Measurements from ENCODE around the gene WWOX. TPM values are rescaled to one million over a fixed set of nuclear protein-coding genes. Genes with fewer than 3 reads are reported as not detected.
"Not testable (repeated sequence)": the region's sequence is repeated elsewhere in the genome, so short reads cannot be mapped to it uniquely, and the experiment has no call there.

WWOX gene
- total RNA-seq, 1 donor from 2014 or later, result 7.3 TPM

DNA sequence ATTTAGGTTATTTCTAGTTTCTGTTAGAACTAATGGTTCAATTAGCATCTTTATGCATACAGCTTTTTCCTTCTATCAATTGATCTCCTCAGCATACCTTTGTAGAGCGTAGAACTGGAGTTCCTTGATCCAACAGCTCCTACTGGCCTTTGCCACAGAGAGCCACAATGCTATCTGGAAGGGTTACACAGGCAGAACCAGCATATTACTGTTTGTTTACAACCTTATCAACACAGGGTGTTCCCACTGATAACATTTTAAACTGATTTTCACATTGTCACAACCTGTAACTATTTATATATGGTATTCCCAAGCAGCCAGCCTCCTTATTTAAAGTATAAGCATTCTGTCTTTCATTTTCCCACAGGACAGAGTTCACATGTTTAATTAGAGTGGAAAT lies 1118.9 kb downstream of the WWOX start:
- no peak overlapping the region for H3K27ac ChIP-seq (ENCODE audit: low read depth, low read length)
- Mint-ChIP-seq H3K27me3 (ENCODE audit: low read depth, unreplicated experiment) (peaks cover 10% of the 10 kb centered on the region), H3K4me1 (ENCODE audit: low read depth, unreplicated experiment) (peaks cover 20% of the 10 kb centered on the region), H3K36me3 (ENCODE audit: low read depth, unreplicated experiment) (no peaks in the 10 kb centered on the region), H3K27ac (ENCODE audit: unreplicated experiment) (no peak overlapping the region), H3K9me3 (ENCODE audit: unreplicated experiment) (peaks cover 16% of the 10 kb centered on the region), H3K4me3 (ENCODE audit: unreplicated experiment) (no peak overlapping the region)
- H4K20me1 ChIP-seq (ENCODE audit: insufficient read depth, low read length), result no peaks in the 10 kb centered on the region
- H3K36me3 ChIP-seq (ENCODE audit: insufficient read depth, low read length), result no peaks in the 10 kb centered on the region
- H3K79me2 ChIP-seq (ENCODE audit: insufficient read depth, low read length), result no peaks in the 10 kb centered on the region
- H3K9me3 ChIP-seq (ENCODE audit: insufficient read depth, low read depth, low read length), result peaks cover 12% of the 10 kb centered on the region
- no peak overlapping the region for H3K9ac ChIP-seq (ENCODE audit: low read length)
- DNase-seq (ENCODE audit: low read depth) (no peak), FAIRE-seq (no peak)
- H2AFZ ChIP-seq (ENCODE audit: low read depth, low read length), result no peak overlapping the region
- H3K27me3 ChIP-seq (ENCODE audit: insufficient read depth, low read length), result no peaks in the 10 kb centered on the region
- no peak for TF ChIP-seq EZH2 (IDR thresholded peaks at IDR 0.05; ENCODE audit: insufficient read depth, low read length)
- TF ChIP-seq, protein P1, sequence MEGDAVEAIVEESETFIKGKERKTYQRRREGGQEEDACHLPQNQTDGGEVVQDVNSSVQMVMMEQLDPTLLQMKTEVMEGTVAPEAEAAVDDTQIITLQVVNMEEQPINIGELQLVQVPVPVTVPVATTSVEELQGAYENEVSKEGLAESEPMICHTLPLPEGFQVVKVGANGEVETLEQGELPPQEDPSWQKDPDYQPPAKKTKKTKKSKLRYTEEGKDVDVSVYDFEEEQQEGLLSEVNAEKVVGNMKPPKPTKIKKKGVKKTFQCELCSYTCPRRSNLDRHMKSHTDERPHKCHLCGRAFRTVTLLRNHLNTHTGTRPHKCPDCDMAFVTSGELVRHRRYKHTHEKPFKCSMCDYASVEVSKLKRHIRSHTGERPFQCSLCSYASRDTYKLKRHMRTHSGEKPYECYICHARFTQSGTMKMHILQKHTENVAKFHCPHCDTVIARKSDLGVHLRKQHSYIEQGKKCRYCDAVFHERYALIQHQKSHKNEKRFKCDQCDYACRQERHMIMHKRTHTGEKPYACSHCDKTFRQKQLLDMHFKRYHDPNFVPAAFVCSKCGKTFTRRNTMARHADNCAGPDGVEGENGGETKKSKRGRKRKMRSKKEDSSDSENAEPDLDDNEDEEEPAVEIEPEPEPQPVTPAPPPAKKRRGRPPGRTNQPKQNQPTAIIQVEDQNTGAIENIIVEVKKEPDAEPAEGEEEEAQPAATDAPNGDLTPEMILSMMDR (IDR thresholded peaks at IDR 0.05; ENCODE audit: insufficient read depth, low read depth, low read length), result no peak
- no peaks in the 10 kb centered on the region for H3K4me1 ChIP-seq (ENCODE audit: insufficient read depth, low read length)
- H3K4me3 ChIP-seq (ENCODE audit: insufficient read depth, low read depth, low read length), result no peak overlapping the region
- no peak overlapping the region for H3K4me2 ChIP-seq (ENCODE audit: low read length)

DNA sequence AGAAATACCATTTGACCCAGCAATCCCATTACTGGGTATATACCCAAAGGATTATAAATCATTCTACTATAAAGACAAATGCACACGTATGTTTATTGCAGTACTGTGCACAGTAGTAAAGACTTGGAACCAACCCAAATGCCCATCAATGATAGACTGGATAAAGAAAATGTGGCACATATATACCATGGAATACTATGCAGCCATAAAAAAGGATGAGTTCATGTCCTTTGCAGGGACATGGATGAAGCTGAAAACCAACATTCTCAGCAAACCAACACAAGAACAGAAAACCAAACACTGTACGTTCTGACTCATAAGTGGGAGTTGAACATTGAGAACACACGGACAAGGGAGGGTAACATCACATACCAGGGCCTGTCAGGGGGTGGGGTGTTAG lies 1126.5 kb downstream of the WWOX start:
- not testable (repeated sequence) for H3K4me1 ChIP-seq (ENCODE audit: insufficient read depth, low read length); H2AFZ ChIP-seq (ENCODE audit: low read depth, low read length); H3K9me3 ChIP-seq (ENCODE audit: insufficient read depth, low read depth, low read length); H3K4me1 Mint-ChIP-seq (ENCODE audit: low read depth, unreplicated experiment); H3K4me2 ChIP-seq (ENCODE audit: low read length); FAIRE-seq; H3K4me3 Mint-ChIP-seq (ENCODE audit: unreplicated experiment); H3K79me2 ChIP-seq (ENCODE audit: insufficient read depth, low read length); H3K4me3 ChIP-seq (ENCODE audit: insufficient read depth, low read depth, low read length); H3K9me3 Mint-ChIP-seq (ENCODE audit: unreplicated experiment); H3K27ac ChIP-seq (ENCODE audit: low read depth, low read length); H3K9ac ChIP-seq (ENCODE audit: low read length); H3K27me3 ChIP-seq (ENCODE audit: insufficient read depth, low read length); H3K36me3 Mint-ChIP-seq (ENCODE audit: low read depth, unreplicated experiment); DNase-seq (ENCODE audit: low read depth); H3K27ac Mint-ChIP-seq (ENCODE audit: unreplicated experiment); H3K36me3 ChIP-seq (ENCODE audit: insufficient read depth, low read length); H4K20me1 ChIP-seq (ENCODE audit: insufficient read depth, low read length)
- peaks cover 32% of the 10 kb centered on the region for H3K27me3 Mint-ChIP-seq (ENCODE audit: low read depth, unreplicated experiment)

DNA sequence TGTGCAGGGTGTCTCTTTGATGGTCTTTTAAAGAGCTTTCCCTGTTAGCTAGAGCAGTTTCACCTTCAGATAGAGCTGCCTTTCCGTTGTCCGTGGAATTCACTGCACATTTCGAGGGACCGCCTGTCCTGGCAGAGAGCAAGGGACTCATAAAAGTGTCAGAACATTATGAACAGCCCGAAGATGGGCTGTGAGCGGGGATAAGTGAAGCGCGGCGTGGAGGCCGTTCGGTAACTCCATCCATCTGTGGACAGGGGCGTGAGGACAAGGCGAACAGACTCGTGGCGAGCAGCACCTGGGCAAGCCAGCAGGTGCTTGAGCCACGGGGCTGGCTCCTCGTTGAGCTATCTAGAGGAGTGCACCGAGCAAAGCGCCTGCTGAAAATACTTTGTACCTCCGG lies 1129.9 kb downstream of the WWOX start:
- FAIRE-seq, result no peak
- H3K27ac Mint-ChIP-seq (ENCODE audit: unreplicated experiment), result no peak overlapping the region
- TF ChIP-seq EZH2 (IDR thresholded peaks at IDR 0.05; ENCODE audit: insufficient read depth, low read length), result no peak
- TF ChIP-seq, protein P1 (IDR thresholded peaks at IDR 0.05; ENCODE audit: insufficient read depth, low read depth, low read length), result no peak

DNA sequence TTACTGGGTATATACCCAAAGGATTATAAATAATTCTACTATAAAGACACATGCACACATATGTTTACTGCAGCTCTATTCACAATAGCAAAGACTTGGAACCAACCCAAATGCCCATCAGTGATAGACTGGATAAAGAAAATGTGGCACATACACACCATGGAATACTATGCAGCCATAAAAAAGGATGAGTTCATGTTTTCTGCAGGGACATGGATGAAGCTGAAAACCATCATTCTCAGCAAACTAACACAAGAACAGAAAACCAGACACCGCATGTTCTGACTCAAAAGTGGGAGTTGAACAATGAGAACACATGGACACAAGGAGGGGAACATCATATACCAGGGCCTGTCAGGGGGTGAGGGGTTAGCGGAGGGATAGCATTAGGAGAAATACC lies 1146.2 kb downstream of the WWOX start:
- H3K4me3 ChIP-seq (ENCODE audit: insufficient read depth, low read depth, low read length); H3K36me3 ChIP-seq (ENCODE audit: insufficient read depth, low read length); H3K9me3 Mint-ChIP-seq (ENCODE audit: unreplicated experiment); H4K20me1 ChIP-seq (ENCODE audit: insufficient read depth, low read length); H3K27ac Mint-ChIP-seq (ENCODE audit: unreplicated experiment); H3K27me3 Mint-ChIP-seq (ENCODE audit: low read depth, unreplicated experiment); DNase-seq (ENCODE audit: low read depth); H3K9me3 ChIP-seq (ENCODE audit: insufficient read depth, low read depth, low read length); H3K27ac ChIP-seq (ENCODE audit: low read depth, low read length); H3K4me1 ChIP-seq (ENCODE audit: insufficient read depth, low read length); H3K9ac ChIP-seq (ENCODE audit: low read length); H3K4me3 Mint-ChIP-seq (ENCODE audit: unreplicated experiment); H3K27me3 ChIP-seq (ENCODE audit: insufficient read depth, low read length); H3K4me2 ChIP-seq (ENCODE audit: low read length); H3K36me3 Mint-ChIP-seq (ENCODE audit: low read depth, unreplicated experiment); H3K79me2 ChIP-seq (ENCODE audit: insufficient read depth, low read length); H2AFZ ChIP-seq (ENCODE audit: low read depth, low read length); FAIRE-seq; H3K4me1 Mint-ChIP-seq (ENCODE audit: low read depth, unreplicated experiment): not testable (repeated sequence)

More for the DNA sequence above, 1129.9 kb downstream of the WWOX start:
- no peak overlapping the region for H3K27ac ChIP-seq (ENCODE audit: low read depth, low read length)
- H3K79me2 ChIP-seq (ENCODE audit: insufficient read depth, low read length), result no peaks in the 10 kb centered on the region
- peaks cover 21% of the 10 kb centered on the region for H3K27me3 Mint-ChIP-seq (ENCODE audit: low read depth, unreplicated experiment)
- H3K9me3 ChIP-seq (ENCODE audit: insufficient read depth, low read depth, low read length), result no peaks in the 10 kb centered on the region
- no peaks in the 10 kb centered on the region for H3K4me1 Mint-ChIP-seq (ENCODE audit: low read depth, unreplicated experiment)
- H4K20me1 ChIP-seq (ENCODE audit: insufficient read depth, low read length), result no peaks in the 10 kb centered on the region
- no peaks in the 10 kb centered on the region for H3K36me3 ChIP-seq (ENCODE audit: insufficient read depth, low read length)
- H3K4me2 ChIP-seq (ENCODE audit: low read length), result no peak overlapping the region
- peaks cover 3% of the 10 kb centered on the region for H3K9me3 Mint-ChIP-seq (ENCODE audit: unreplicated experiment)
- no peaks in the 10 kb centered on the region for H3K27me3 ChIP-seq (ENCODE audit: insufficient read depth, low read length)
- no peak for DNase-seq (ENCODE audit: low read depth)
- H2AFZ ChIP-seq (ENCODE audit: low read depth, low read length), result no peak overlapping the region
- no peak overlapping the region for H3K9ac ChIP-seq (ENCODE audit: low read length)
- no peak overlapping the region for H3K4me3 ChIP-seq (ENCODE audit: insufficient read depth, low read depth, low read length)
- no peaks in the 10 kb centered on the region for H3K36me3 Mint-ChIP-seq (ENCODE audit: low read depth, unreplicated experiment)
- no peak overlapping the region for H3K4me3 Mint-ChIP-seq (ENCODE audit: unreplicated experiment)
- no peaks in the 10 kb centered on the region for H3K4me1 ChIP-seq (ENCODE audit: insufficient read depth, low read length)
